HepG2 (cell line): ENCODE measurements around the gene ALDH4A1. TPM values are rescaled to one million over a fixed set of nuclear protein-coding genes. Genes with fewer than 3 reads are reported as not detected.

Source experiments
- BRCA1 ChIP-seq: sonication (generic); formaldehyde crosslinking; IDR thresholded peaks from 2 replicates; pipeline ENCODE4 v1.4.0; 2020; ENCODE audit warnings: missing genetic modification reagents
- CBX5 ChIP-seq: sonication (generic); formaldehyde crosslinking; IDR thresholded peaks from 2 replicates; pipeline ENCODE4 v1.4.0; 2020; ENCODE audit warnings: missing genetic modification reagents, borderline replicate concordance
- CREB1 ChIP-seq, 2 experiments: fragments of 450-650 bp in 1 of 2; IDR thresholded peaks; 2 replicates each; pipeline ENCODE4 v1.6.1; 2016 to 2017; ENCODE audit warnings: control low read depth in 1 of 2, mild to moderate bottlenecking in 1 of 2, missing compliant biosample characterization in 1 of 2, missing genetic modification characterization in 1 of 2
- LCORL ChIP-seq, 2 experiments: fragments of 450-650 bp in 1 of 2; sonication (generic) in 1 of 2; formaldehyde crosslinking in 1 of 2; IDR thresholded peaks; 2 replicates each; pipeline versions ENCODE4 v1.5.0 to v1.6.1; 2017 to 2020; ENCODE audit warnings: antibody characterized with exemption in 1 of 2, missing genetic modification reagents in 1 of 2
- MED13 ChIP-seq: sonication (generic); formaldehyde crosslinking; IDR thresholded peaks from 2 replicates; pipeline ENCODE4 v1.5.0; 2020; ENCODE audit warnings: missing genetic modification reagents
- MXI1 ChIP-seq: IDR thresholded peaks from 3 replicates; pipeline ENCODE4 v1.6.1; 2012; ENCODE audit warnings: low read depth, low read length, inconsistent platforms, borderline replicate concordance
- RXRA ChIP-seq: sonication (generic); formaldehyde crosslinking; IDR thresholded peaks from 2 replicates; pipeline ENCODE4 v1.5.1; 2020; ENCODE audit warnings: missing genetic modification reagents
- SKI ChIP-seq: fragments of 450-650 bp; IDR thresholded peaks from one replicate; pipeline ENCODE4 v1.6.1; 2018; ENCODE audit warnings: mild to moderate bottlenecking; ENCODE audit not compliant: partially characterized antibody
- SMC3 ChIP-seq: IDR thresholded peaks from 2 replicates; pipeline ENCODE4 v1.6.1; 2011; ENCODE audit warnings: low read length, improper control_type of control experiment
- SRY ChIP-seq: sonication (generic); formaldehyde crosslinking; IDR thresholded peaks from 2 replicates; pipeline ENCODE4 v1.8.0; 2022; ENCODE audit warnings: mild to moderate bottlenecking, missing genetic modification reagents
- TRIM24 ChIP-seq: sonication (generic); formaldehyde crosslinking; IDR thresholded peaks from 2 replicates; pipeline ENCODE4 v1.8.0; 2022; ENCODE audit warnings: mild to moderate bottlenecking, missing genetic modification reagents
- ZFP36L2 ChIP-seq: sonication (generic); formaldehyde crosslinking; IDR thresholded peaks from 2 replicates; pipeline ENCODE4 v1.4.0; 2020; ENCODE audit warnings: missing genetic modification reagents
- ZMAT3 ChIP-seq: sonication (generic); formaldehyde crosslinking; conservative IDR thresholded peaks from 2 replicates; pipeline ENCODE4 v1.7.0; 2021; ENCODE audit warnings: missing genetic modification reagents
- ZNF235 ChIP-seq: sonication (generic); formaldehyde crosslinking; IDR thresholded peaks from 2 replicates; pipeline ENCODE4 v1.8.1; 2023; ENCODE audit warnings: mild to moderate bottlenecking, missing genetic modification reagents, borderline replicate concordance
- ZNF546 ChIP-seq: sonication (generic); formaldehyde crosslinking; conservative IDR thresholded peaks from 2 replicates; pipeline ENCODE4 v1.8.1; 2023; ENCODE audit warnings: mild to moderate bottlenecking, missing genetic modification reagents
- ZNF629 ChIP-seq: sonication (generic); formaldehyde crosslinking; conservative IDR thresholded peaks from 2 replicates; pipeline ENCODE4 v1.5.0; 2020; ENCODE audit warnings: missing genetic modification reagents
- ZNF766 ChIP-seq: sonication (generic); formaldehyde crosslinking; IDR thresholded peaks from 2 replicates; pipeline ENCODE4 v1.5.0; 2020; ENCODE audit warnings: missing genetic modification reagents, borderline replicate concordance
- ZNF768 ChIP-seq: sonication (generic); formaldehyde crosslinking; IDR thresholded peaks from 2 replicates; pipeline ENCODE4 v1.4.0; 2020; ENCODE audit warnings: missing genetic modification reagents
- ZNF773 ChIP-seq: sonication (generic); formaldehyde crosslinking; IDR thresholded peaks from 2 replicates; pipeline ENCODE4 v1.4.0; 2020; ENCODE audit warnings: missing genetic modification reagents, borderline replicate concordance
- ZSCAN31 ChIP-seq: sonication (generic); formaldehyde crosslinking; IDR thresholded peaks from 2 replicates; pipeline ENCODE4 v1.5.0; 2020; ENCODE audit warnings: low read depth, mild to moderate bottlenecking, missing genetic modification reagents
- polyA plus RNA-seq, 8 experiments: library from polyadenylated mRNA; depleted of rRNA in 3 of 8; stranded (reverse) in 7 of 8; unstranded in 1 of 8; fragments of >200 nt; fragmentation: Illumina TruSeq in 4 of 8; extraction: Trizol in 4 of 8; gene quantifications; 2 replicates each; pipeline versions ENCODE4 v1.2.1 to v1.2.3, GENCODE V29; 2011 to 2016; ENCODE audit warnings: low read depth in 4 of 8, missing spikeins in 1 of 8, mixed read lengths in 1 of 8; ENCODE audit not compliant: insufficient read depth in 1 of 8
- total RNA-seq, 5 experiments: library from RNA; depleted of rRNA; stranded (reverse); fragments of >200 nt; fragmentation: Illumina TruSeq; extraction: Trizol; gene quantifications; 2 replicates each; pipeline ENCODE4 v1.2.3, GENCODE V29; 2016; ENCODE audit warnings: low read depth in 1 of 5
- TF ChIP-seq, protein P1 (sequence below), 2 experiments: sonication (generic) in 1 of 2; formaldehyde crosslinking in 1 of 2; IDR thresholded peaks; 2 replicates each; pipeline versions ENCODE4 v1.4.0 to v1.6.1; 2018 to 2020; ENCODE audit warnings: missing genetic modification reagents in 2 of 2, borderline replicate concordance in 1 of 2, low read depth in 1 of 2, mild to moderate bottlenecking in 1 of 2, missing biosample characterization in 1 of 2
- TF ChIP-seq, protein P2 (sequence below): sonication (generic); formaldehyde crosslinking; IDR thresholded peaks from 2 replicates; pipeline ENCODE4 v1.4.0; 2020; ENCODE audit warnings: missing genetic modification reagents
- TF ChIP-seq, protein P3 (sequence below): sonication (generic); formaldehyde crosslinking; conservative IDR thresholded peaks from 2 replicates; pipeline ENCODE4 v1.8.0; 2022; ENCODE audit warnings: mild to moderate bottlenecking, moderate library complexity, missing genetic modification reagents

The ALDH4A1 gene
- total and polyA plus RNA-seq, 2 of the 13 experiments (the other 11 are each of a cell fraction or from before 2014, with no cell fraction given) = 76.4 to 240 TPM

DNA sequence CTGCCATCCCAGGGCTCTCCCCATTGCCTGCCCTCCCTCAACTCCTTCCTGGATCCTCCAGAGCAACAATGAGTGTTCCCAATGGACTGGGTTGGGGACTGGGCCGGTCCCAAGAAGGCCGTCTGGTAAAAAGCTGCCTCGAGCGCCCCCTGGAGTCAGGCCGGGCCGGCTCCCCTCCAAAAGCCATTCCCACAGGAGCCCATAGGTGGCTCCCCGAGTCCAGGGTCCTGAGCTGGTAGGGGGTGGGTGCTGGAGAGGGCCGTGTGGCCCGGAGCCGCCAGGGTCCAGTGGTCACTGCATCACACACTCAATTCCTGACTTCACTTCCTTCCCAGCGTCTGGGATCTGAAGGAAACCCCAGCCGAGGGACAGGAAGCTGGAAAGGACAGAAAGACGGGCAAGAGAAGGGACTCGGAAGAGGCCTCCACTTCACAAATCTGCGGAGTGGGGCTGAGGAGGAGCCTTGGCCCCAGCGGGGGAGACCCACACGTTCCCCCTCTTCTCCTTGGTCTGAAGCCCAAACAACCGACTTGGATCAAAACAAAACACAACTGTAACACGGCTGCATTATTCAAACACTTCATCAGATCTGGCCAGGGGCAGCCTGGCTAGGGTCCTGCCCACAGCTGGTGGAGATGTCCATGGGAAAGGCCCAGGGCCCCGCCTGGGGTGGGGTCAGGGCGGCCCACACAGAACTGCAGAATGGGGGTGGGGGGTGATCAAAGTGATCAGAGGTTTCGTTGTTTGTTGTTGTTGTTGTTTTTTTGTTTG, 10.9 kb upstream of the ALDH4A1 start (continued):
- TF ChIP-seq CREB1 (IDR thresholded peaks at IDR 0.05) (no peak), CREB1 (CRISPR knock-in tag; IDR thresholded peaks at IDR 0.05) (peak; percentile 57; the same call in 1 of the 2 replicates), ZSCAN31 (CRISPR knock-in tag) (0 out of 2 replicates have a peak, but pooled peaks have one; percentile 39), ZNF629 (peak; percentile 43; the same call in 1 of the 2 replicates), ZNF773 (CRISPR knock-in tag) (0 out of 2 replicates have a peak, but pooled peaks have one; percentile 57), SRY (no peak), ZNF235 (peak; percentile 74; the same call in 1 of the 2 replicates), ZMAT3 (0 out of 2 replicates have a peak, but pooled peaks have one; percentile 47), ZNF766 (CRISPR knock-in tag) (0 out of 2 replicates have a peak, but pooled peaks have one; percentile 52), SMC3 (peak; percentile 74; the same call in 1 of the 2 replicates), LCORL (IDR thresholded peaks at IDR 0.05) (no peak), LCORL (CRISPR knock-in tag; IDR thresholded peaks at IDR 0.05) (0 out of 2 replicates have a peak, but pooled peaks have one; percentile 29), ZNF546 (CRISPR knock-in tag) (0 out of 2 replicates have a peak, but pooled peaks have one; percentile 42), BRCA1 (0 out of 2 replicates have a peak, but pooled peaks have one; percentile 51), SKI (no peak), MXI1 (peak; percentile 31; the same call in 1 of the 3 replicates), ZFP36L2 (no peak), TRIM24 (CRISPR knock-in tag) (no peak), ZNF768 (CRISPR knock-in tag) (no peak), RXRA (0 out of 2 replicates have a peak, but pooled peaks have one; percentile 13), CBX5 (CRISPR knock-in tag) (no peak), MED13 (no peak)
- TF ChIP-seq, protein P1, sequence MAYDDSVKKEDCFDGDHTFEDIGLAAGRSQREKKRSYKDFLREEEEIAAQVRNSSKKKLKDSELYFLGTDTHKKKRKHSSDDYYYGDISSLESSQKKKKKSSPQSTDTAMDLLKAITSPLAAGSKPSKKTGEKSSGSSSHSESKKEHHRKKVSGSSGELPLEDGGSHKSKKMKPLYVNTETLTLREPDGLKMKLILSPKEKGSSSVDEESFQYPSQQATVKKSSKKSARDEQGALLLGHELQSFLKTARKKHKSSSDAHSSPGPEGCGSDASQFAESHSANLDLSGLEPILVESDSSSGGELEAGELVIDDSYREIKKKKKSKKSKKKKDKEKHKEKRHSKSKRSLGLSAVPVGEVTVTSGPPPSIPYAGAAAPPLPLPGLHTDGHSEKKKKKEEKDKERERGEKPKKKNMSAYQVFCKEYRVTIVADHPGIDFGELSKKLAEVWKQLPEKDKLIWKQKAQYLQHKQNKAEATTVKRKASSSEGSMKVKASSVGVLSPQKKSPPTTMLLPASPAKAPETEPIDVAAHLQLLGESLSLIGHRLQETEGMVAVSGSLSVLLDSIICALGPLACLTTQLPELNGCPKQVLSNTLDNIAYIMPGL (CRISPR knock-in tag; IDR thresholded peaks at IDR 0.05; ENCODE audit: borderline replicate concordance in 1 of 2, low read depth in 1 of 2) = peak; percentile 76 to 83; a peak in 3 of 4 replicates
- TF ChIP-seq, protein P2, sequence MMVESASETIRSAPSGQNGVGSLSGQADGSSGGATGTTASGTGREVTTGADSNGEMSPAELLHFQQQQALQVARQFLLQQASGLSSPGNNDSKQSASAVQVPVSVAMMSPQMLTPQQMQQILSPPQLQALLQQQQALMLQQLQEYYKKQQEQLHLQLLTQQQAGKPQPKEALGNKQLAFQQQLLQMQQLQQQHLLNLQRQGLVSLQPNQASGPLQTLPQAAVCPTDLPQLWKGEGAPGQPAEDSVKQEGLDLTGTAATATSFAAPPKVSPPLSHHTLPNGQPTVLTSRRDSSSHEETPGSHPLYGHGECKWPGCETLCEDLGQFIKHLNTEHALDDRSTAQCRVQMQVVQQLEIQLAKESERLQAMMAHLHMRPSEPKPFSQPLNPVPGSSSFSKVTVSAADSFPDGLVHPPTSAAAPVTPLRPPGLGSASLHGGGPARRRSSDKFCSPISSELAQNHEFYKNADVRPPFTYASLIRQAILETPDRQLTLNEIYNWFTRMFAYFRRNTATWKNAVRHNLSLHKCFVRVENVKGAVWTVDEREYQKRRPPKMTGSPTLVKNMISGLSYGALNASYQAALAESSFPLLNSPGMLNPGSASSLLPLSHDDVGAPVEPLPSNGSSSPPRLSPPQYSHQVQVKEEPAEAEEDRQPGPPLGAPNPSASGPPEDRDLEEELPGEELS (CRISPR knock-in tag) = 0 out of 2 replicates have a peak, but pooled peaks have one; percentile 24
- TF ChIP-seq, protein P3, sequence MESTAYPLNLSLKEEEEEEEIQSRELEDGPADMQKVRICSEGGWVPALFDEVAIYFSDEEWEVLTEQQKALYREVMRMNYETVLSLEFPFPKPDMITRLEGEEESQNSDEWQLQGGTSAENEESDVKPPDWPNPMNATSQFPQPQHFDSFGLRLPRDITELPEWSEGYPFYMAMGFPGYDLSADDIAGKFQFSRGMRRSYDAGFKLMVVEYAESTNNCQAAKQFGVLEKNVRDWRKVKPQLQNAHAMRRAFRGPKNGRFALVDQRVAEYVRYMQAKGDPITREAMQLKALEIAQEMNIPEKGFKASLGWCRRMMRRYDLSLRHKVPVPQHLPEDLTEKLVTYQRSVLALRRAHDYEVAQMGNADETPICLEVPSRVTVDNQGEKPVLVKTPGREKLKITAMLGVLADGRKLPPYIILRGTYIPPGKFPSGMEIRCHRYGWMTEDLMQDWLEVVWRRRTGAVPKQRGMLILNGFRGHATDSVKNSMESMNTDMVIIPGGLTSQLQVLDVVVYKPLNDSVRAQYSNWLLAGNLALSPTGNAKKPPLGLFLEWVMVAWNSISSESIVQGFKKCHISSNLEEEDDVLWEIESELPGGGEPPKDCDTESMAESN (CRISPR knock-in tag) = 0 out of 2 replicates have a peak, but pooled peaks have one; percentile 64
